BLaER1 (cell line): Measurements from ENCODE around the gene LAMB4.

ENCODE experiments used
- H3K27ac ChIP-seq: shearing (Covaris generic); formaldehyde crosslinking; 2 replicates; pipeline ENCODE4 v1.8.1; 2022
- H3K27me3 ChIP-seq: shearing (Covaris generic); formaldehyde crosslinking; 2 replicates; pipeline ENCODE4 v1.8.1; 2022
- H3K36me3 ChIP-seq: shearing (Covaris generic); formaldehyde crosslinking; 2 replicates; pipeline ENCODE4 v1.8.1; 2022
- H3K4me1 ChIP-seq: shearing (Covaris generic); formaldehyde crosslinking; 2 replicates; pipeline ENCODE4 v1.8.1; 2022
- H3K4me2 ChIP-seq: shearing (Covaris generic); formaldehyde crosslinking; 2 replicates; pipeline ENCODE4 v1.8.1; 2022
- H3K4me3 ChIP-seq: shearing (Covaris generic); formaldehyde crosslinking; 2 replicates; pipeline ENCODE4 v1.8.1; 2022
- H3K9ac ChIP-seq: shearing (Covaris generic); formaldehyde crosslinking; 2 replicates; pipeline ENCODE4 v1.8.1; 2022
- H3K9me3 ChIP-seq: shearing (Covaris generic); formaldehyde crosslinking; 2 replicates; pipeline ENCODE4 v1.8.1; 2022
- H4K20me1 ChIP-seq: shearing (Covaris generic); formaldehyde crosslinking; 2 replicates; pipeline ENCODE4 v1.8.1; 2022
- Cebpa-rat ChIP-seq: shearing (Covaris generic); IDR thresholded peaks from 2 replicates; pipeline ENCODE4 v1.8.1; 2022

LAMB4 gene

DNA sequence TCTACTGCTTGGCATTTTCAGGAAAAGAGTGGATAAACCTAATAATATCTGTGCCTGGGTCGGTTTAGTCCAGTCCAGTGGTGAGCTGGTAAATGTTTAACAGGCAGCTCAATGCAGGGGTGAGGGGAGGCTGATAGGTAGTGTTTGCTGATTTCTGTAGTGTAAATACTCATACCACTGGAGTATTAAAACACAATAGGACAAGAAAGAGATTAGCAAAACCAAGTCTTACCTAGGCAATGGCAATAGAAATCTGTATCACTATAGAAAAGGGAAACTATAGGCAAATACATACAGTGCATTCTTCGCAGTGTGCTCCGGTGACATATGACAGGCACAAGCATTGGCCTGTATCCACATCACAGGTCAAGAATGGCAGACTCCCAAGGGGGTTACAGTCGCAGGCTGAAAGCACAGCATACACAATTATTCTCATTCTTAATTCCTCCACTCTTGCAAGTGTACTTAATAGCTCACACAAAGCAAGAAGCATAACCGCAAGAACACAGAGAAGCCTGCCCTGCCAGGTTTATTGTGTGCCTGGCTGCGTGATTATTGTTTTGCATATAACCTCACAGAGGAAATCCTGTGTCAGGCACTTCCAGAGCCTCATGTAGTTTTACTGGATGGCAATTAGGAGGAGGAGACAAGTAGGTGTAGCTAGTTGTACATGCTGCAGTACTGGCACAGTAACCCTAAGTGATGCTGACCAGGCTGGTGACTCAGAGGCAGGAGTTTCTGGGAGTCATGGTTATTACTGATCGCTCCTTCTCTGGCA, 35.0 kb downstream of the LAMB4 start:
- H3K36me3 ChIP-seq: no peaks in the 10 kb centered on the region
- H3K9me3 ChIP-seq: no peaks in the 10 kb centered on the region
- H3K9ac ChIP-seq: no peak overlapping the region
- H3K4me3 ChIP-seq: no peak overlapping the region
- H4K20me1 ChIP-seq: no peaks in the 10 kb centered on the region
- peak overlapping the region; percentile 54 for H3K4me2 ChIP-seq
- H3K4me1 ChIP-seq: peaks cover 23% of the 10 kb centered on the region
- H3K27me3 ChIP-seq: no peaks in the 10 kb centered on the region
- TF ChIP-seq Cebpa-rat: no peak
- H3K27ac ChIP-seq: no peak overlapping the region

- Histone ChIP-seq H4K20me1 (no peaks in the 10 kb centered on the region), H3K4me2 (no peak overlapping the region), H3K4me1 (peaks cover 23% of the 10 kb centered on the region), H3K9me3 (no peaks in the 10 kb centered on the region), H3K36me3 (no peaks in the 10 kb centered on the region), H3K27me3 (no peaks in the 10 kb centered on the region), H3K9ac (no peak overlapping the region), H3K4me3 (no peak overlapping the region), H3K27ac (no peak overlapping the region)
- TF ChIP-seq Cebpa-rat: no peak
These were observed 35.8 kb downstream of the LAMB4 start for GRCh38 chr7:108094346-108094745.

DNA sequence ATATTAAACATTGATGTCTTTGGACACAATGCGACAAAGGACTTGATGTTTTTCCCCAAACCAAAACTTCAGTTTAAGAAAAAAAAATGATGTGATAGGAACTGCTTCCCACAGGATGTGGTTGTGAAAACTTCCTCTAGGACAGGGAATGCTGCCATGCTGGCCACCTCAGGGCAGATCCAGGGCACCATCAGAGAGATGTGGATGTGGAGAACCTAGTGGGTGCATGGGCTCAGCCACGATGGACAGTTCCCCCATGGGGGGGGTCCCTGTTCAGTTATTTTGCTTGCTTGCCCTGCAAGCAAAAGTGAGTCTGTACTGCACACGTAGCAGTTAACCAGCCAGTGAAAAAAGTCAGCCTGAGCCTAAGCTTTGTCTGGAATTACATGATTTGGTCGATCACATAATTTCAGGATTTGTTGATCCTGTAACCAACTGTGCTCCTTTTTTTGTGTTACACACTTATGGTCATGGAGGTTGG, 36.3 kb downstream of the LAMB4 start:
- no peak overlapping the region for H3K4me2 ChIP-seq
- H4K20me1 ChIP-seq: no peaks in the 10 kb centered on the region
- no peak overlapping the region for H3K4me3 ChIP-seq
- no peaks in the 10 kb centered on the region for H3K9me3 ChIP-seq
- H3K27me3 ChIP-seq: no peaks in the 10 kb centered on the region
- no peak overlapping the region for H3K27ac ChIP-seq
- H3K9ac ChIP-seq: no peak overlapping the region
- no peak for TF ChIP-seq Cebpa-rat
- H3K36me3 ChIP-seq: no peaks in the 10 kb centered on the region
- H3K4me1 ChIP-seq: peaks cover 23% of the 10 kb centered on the region

DNA sequence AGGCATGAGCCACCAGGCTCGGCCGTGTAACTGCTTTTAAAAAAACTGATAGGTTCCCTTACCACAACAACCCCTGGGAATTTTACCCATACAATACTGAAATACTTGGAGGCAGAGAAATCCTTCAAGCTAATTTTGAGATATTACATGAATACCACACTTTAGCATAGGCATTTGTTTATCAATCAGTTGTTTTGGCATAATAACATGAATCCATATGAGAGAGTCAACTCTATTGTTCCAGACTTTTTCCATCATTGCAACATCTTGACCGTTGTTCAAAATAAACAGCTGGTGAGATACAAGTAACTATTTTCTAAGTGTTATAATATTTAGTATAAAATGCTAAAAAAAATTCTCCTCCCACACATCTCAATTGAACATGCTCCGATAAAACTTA, 36.8 kb downstream of the LAMB4 start:
- Histone ChIP-seq H3K27me3 (no peaks in the 10 kb centered on the region), H3K9ac (no peak overlapping the region), H3K4me2 (no peak overlapping the region), H3K4me1 (peaks cover 23% of the 10 kb centered on the region), H3K36me3 (no peaks in the 10 kb centered on the region), H3K27ac (no peak overlapping the region), H3K4me3 (no peak overlapping the region), H4K20me1 (no peaks in the 10 kb centered on the region), H3K9me3 (no peaks in the 10 kb centered on the region)
- no peak for TF ChIP-seq Cebpa-rat

DNA sequence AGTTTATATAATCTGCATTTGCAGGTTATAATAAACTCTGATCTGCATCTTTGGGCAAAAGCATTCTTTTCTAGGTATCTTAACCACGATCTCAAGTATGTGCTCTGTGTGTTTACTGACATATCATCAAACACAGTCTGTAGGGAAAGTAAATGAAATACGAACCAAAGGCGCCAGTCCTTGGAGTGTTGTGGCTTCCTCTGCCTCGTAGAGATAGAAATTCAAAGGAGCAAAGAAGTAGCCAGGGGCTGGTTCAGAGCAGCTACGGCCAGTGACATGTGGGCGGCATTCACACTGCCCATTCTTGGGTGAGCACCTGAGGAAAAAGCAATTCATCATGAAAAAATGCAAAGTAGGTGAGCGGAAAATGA, 38.7 kb downstream of the LAMB4 start:
- no peak overlapping the region for H3K4me3 ChIP-seq
- H3K9ac ChIP-seq: no peak overlapping the region
- H3K36me3 ChIP-seq: no peaks in the 10 kb centered on the region
- no peaks in the 10 kb centered on the region for H4K20me1 ChIP-seq
- no peak overlapping the region for H3K4me2 ChIP-seq
- no peaks in the 10 kb centered on the region for H3K9me3 ChIP-seq
- no peaks in the 10 kb centered on the region for H3K27me3 ChIP-seq
- no peak for TF ChIP-seq Cebpa-rat
- H3K4me1 ChIP-seq: peaks cover 23% of the 10 kb centered on the region
- no peak overlapping the region for H3K27ac ChIP-seq

DNA sequence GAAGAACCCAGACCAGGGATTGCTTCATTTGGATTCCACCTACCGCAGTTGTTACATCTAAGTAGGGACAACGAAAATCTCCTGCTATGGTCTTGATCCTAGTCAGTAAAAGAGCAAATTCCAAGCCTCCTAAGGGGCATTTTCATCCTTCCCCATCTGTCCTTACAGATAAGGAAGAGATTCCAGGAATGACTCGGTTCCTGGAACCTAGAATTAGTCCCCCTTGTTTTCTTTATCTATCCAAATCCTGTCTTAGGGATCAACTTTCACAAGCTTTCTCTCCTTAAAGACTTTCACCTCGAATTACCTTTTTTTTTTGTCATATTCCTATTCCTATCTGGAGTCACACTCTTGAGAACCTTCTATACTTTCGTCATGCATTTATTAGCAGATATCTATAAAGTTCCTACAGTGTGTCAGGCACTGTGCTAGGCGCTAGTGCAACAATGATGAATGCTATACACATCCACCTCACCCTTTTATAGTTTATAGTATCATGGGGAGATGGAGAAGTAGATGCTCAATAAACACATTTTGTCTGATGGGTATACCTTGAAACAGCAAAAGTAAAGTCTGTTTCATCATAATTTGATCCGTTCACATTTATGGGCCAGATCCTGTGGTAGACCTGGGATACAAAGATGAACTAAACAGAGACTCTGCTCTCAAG, 39.2 kb downstream of the LAMB4 start:
- TF ChIP-seq Cebpa-rat: no peak
- H3K27me3 ChIP-seq: no peaks in the 10 kb centered on the region
- H3K4me2 ChIP-seq: no peak overlapping the region

GRCh38 chr7:108089381-108089780, 40.8 kb downstream of the LAMB4 start:
- H4K20me1 ChIP-seq: no peaks in the 10 kb centered on the region
- no peak overlapping the region for H3K4me2 ChIP-seq
- no peak overlapping the region for H3K4me3 ChIP-seq
- no peaks in the 10 kb centered on the region for H3K36me3 ChIP-seq
- H3K27me3 ChIP-seq: no peaks in the 10 kb centered on the region
- no peak for TF ChIP-seq Cebpa-rat
- peaks cover 8% of the 10 kb centered on the region for H3K4me1 ChIP-seq
- no peak overlapping the region for H3K27ac ChIP-seq
- no peaks in the 10 kb centered on the region for H3K9me3 ChIP-seq
- no peak overlapping the region for H3K9ac ChIP-seq

More for the DNA sequence above, 39.2 kb downstream of the LAMB4 start:
- H4K20me1 ChIP-seq: no peaks in the 10 kb centered on the region
- H3K9ac ChIP-seq: no peak overlapping the region
- no peaks in the 10 kb centered on the region for H3K36me3 ChIP-seq
- H3K27ac ChIP-seq: no peak overlapping the region
- H3K9me3 ChIP-seq: no peaks in the 10 kb centered on the region
- peaks cover 23% of the 10 kb centered on the region for H3K4me1 ChIP-seq
- no peak overlapping the region for H3K4me3 ChIP-seq

- no peak for TF ChIP-seq Cebpa-rat
- Histone ChIP-seq H3K9me3 (no peaks in the 10 kb centered on the region), H4K20me1 (no peaks in the 10 kb centered on the region), H3K4me1 (peaks cover 1% of the 10 kb centered on the region; the same call in 1 of the 2 replicates), H3K4me2 (no peak overlapping the region), H3K9ac (no peak overlapping the region), H3K27ac (no peak overlapping the region), H3K4me3 (no peak overlapping the region), H3K36me3 (no peaks in the 10 kb centered on the region), H3K27me3 (no peaks in the 10 kb centered on the region)
These were observed 41.4 kb downstream of the LAMB4 start for GRCh38 chr7:108088729-108089128.

DNA sequence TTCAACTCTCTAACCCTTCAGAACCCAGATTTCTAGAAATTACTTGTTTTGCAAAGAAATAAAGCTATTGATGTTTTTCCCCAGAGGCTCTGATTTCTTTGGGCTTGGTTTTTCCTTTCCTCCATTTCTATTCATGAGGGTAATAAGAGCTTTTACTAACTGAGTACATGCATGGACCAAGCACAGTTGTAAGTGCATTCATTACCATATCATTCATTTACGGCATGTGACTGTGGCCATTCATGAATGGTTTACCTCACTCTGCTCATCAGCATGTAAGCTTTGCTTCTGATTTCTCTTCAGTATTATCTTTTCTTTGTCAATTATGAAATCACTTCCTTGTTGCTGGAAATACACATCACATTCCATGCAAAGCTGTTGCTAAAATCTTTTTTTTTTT, 42.4 kb downstream of the LAMB4 start:
- Histone ChIP-seq H3K9me3 (no peaks in the 10 kb centered on the region), H3K9ac (no peak overlapping the region), H4K20me1 (no peaks in the 10 kb centered on the region), H3K4me3 (no peak overlapping the region), H3K27ac (no peak overlapping the region), H3K4me2 (no peak overlapping the region), H3K4me1 (no peaks in the 10 kb centered on the region), H3K36me3 (no peaks in the 10 kb centered on the region), H3K27me3 (no peaks in the 10 kb centered on the region)
- TF ChIP-seq Cebpa-rat: no peak

GRCh38 chr7:108086962-108087361, 43.2 kb downstream of the LAMB4 start:
- no peaks in the 10 kb centered on the region for H3K36me3 ChIP-seq
- TF ChIP-seq Cebpa-rat: no peak
- no peak overlapping the region for H3K27ac ChIP-seq
- H3K27me3 ChIP-seq: no peaks in the 10 kb centered on the region
- no peak overlapping the region for H3K4me2 ChIP-seq
- peaks cover under 1% of the 10 kb centered on the region; the same call in 1 of the 2 replicates for H3K9me3 ChIP-seq
- no peak overlapping the region for H3K4me3 ChIP-seq
- H4K20me1 ChIP-seq: no peaks in the 10 kb centered on the region
- H3K9ac ChIP-seq: no peak overlapping the region
- no peaks in the 10 kb centered on the region for H3K4me1 ChIP-seq
